ENCODE measurements around the gene WBP11. TPM values are rescaled to one million over a fixed set of nuclear protein-coding genes. Genes with fewer than 3 reads are reported as not detected.

The WBP11 gene
- total RNA-seq, 1 donor from 2014 or later, result 72.1 TPM

GRCh38 chr12:14769466-14769968 is 33.8 kb downstream of the WBP11 start:
- peaks cover 8% of the 10 kb centered on the region for H3K4me1 ChIP-seq (ENCODE audit: insufficient read depth, low read length)
- Mint-ChIP-seq H3K4me3 (ENCODE audit: unreplicated experiment) (peak overlapping the region; percentile 96), H3K27me3 (ENCODE audit: low read depth, unreplicated experiment) (no peaks in the 10 kb centered on the region), H3K27ac (ENCODE audit: unreplicated experiment) (peak overlapping the region; percentile 96), H3K36me3 (ENCODE audit: low read depth, unreplicated experiment) (peaks cover 18% of the 10 kb centered on the region), H3K9me3 (ENCODE audit: unreplicated experiment) (peaks cover 3% of the 10 kb centered on the region), H3K4me1 (ENCODE audit: low read depth, unreplicated experiment) (peaks cover 9% of the 10 kb centered on the region)
- no peaks in the 10 kb centered on the region for H3K9me3 ChIP-seq (ENCODE audit: insufficient read depth, low read depth, low read length)
- peaks cover 13% of the 10 kb centered on the region for H4K20me1 ChIP-seq (ENCODE audit: insufficient read depth, low read length)
- peak overlapping the region; percentile 81 for H3K4me3 ChIP-seq (ENCODE audit: insufficient read depth, low read depth, low read length)
- peaks cover 3% of the 10 kb centered on the region for H3K36me3 ChIP-seq (ENCODE audit: insufficient read depth, low read length)
- H3K4me2 ChIP-seq (ENCODE audit: low read length), result peak overlapping the region; percentile 88
- peaks cover 17% of the 10 kb centered on the region for H3K79me2 ChIP-seq (ENCODE audit: insufficient read depth, low read length)
- H3K27ac ChIP-seq (ENCODE audit: low read depth, low read length), result peak overlapping the region; percentile 84
- FAIRE-seq, result no peak
- peak overlapping the region; percentile 77 for H2AFZ ChIP-seq (ENCODE audit: low read depth, low read length)
- no peaks in the 10 kb centered on the region for H3K27me3 ChIP-seq (ENCODE audit: insufficient read depth, low read length)
- TF ChIP-seq EZH2 (IDR thresholded peaks at IDR 0.05; ENCODE audit: insufficient read depth, low read length) (no peak), CTCF (IDR thresholded peaks at IDR 0.05; ENCODE audit: insufficient read depth, low read depth, low read length) (no peak)
- peak overlapping the region; percentile 86 for H3K9ac ChIP-seq (ENCODE audit: low read length)
- peak; percentile 10 for DNase-seq (ENCODE audit: low read depth)

GRCh38 chr12:14768823-14769405 is 34.4 kb downstream of the WBP11 start:
- H3K4me2 ChIP-seq (ENCODE audit: low read length), result peak overlapping the region; percentile 88
- FAIRE-seq (no peak), DNase-seq (ENCODE audit: low read depth) (no peak)
- H3K27ac Mint-ChIP-seq (ENCODE audit: unreplicated experiment), result peak overlapping the region; percentile 96
- no peaks in the 10 kb centered on the region for H3K27me3 ChIP-seq (ENCODE audit: insufficient read depth, low read length)
- H2AFZ ChIP-seq (ENCODE audit: low read depth, low read length), result peak overlapping the region; percentile 77
- H3K27ac ChIP-seq (ENCODE audit: low read depth, low read length), result no peak overlapping the region
- peaks cover 8% of the 10 kb centered on the region for H3K4me1 ChIP-seq (ENCODE audit: insufficient read depth, low read length)
- peaks cover 3% of the 10 kb centered on the region for H3K36me3 ChIP-seq (ENCODE audit: insufficient read depth, low read length)
- peaks cover 9% of the 10 kb centered on the region for H3K4me1 Mint-ChIP-seq (ENCODE audit: low read depth, unreplicated experiment)
- H3K9me3 Mint-ChIP-seq (ENCODE audit: unreplicated experiment), result peaks cover 3% of the 10 kb centered on the region
- H3K79me2 ChIP-seq (ENCODE audit: insufficient read depth, low read length), result peaks cover 15% of the 10 kb centered on the region
- H3K4me3 Mint-ChIP-seq (ENCODE audit: unreplicated experiment), result peak overlapping the region; percentile 96
- TF ChIP-seq EZH2 (IDR thresholded peaks at IDR 0.05; ENCODE audit: insufficient read depth, low read length) (no peak), CTCF (IDR thresholded peaks at IDR 0.05; ENCODE audit: insufficient read depth, low read depth, low read length) (no peak)
- no peaks in the 10 kb centered on the region for H3K27me3 Mint-ChIP-seq (ENCODE audit: low read depth, unreplicated experiment)
- no peaks in the 10 kb centered on the region for H3K9me3 ChIP-seq (ENCODE audit: insufficient read depth, low read depth, low read length)
- H3K36me3 Mint-ChIP-seq (ENCODE audit: low read depth, unreplicated experiment), result peaks cover 18% of the 10 kb centered on the region
- peak overlapping the region; percentile 86 for H3K9ac ChIP-seq (ENCODE audit: low read length)
- peaks cover 13% of the 10 kb centered on the region for H4K20me1 ChIP-seq (ENCODE audit: insufficient read depth, low read length)
- peak overlapping the region; percentile 81 for H3K4me3 ChIP-seq (ENCODE audit: insufficient read depth, low read depth, low read length)

- Histone ChIP-seq H3K36me3 (ENCODE audit: insufficient read depth, low read length) (peaks cover 3% of the 10 kb centered on the region), H3K4me2 (ENCODE audit: low read length) (peak overlapping the region; percentile 12), H4K20me1 (ENCODE audit: insufficient read depth, low read length) (peaks cover 13% of the 10 kb centered on the region), H2AFZ (ENCODE audit: low read depth, low read length) (no peak overlapping the region), H3K79me2 (ENCODE audit: insufficient read depth, low read length) (peaks cover 15% of the 10 kb centered on the region), H3K9me3 (ENCODE audit: insufficient read depth, low read depth, low read length) (no peaks in the 10 kb centered on the region), H3K27ac (ENCODE audit: low read depth, low read length) (no peak overlapping the region), H3K4me1 (ENCODE audit: insufficient read depth, low read length) (peaks cover 8% of the 10 kb centered on the region), H3K4me3 (ENCODE audit: insufficient read depth, low read depth, low read length) (no peak overlapping the region), H3K9ac (ENCODE audit: low read length) (no peak overlapping the region), H3K27me3 (ENCODE audit: insufficient read depth, low read length) (no peaks in the 10 kb centered on the region)
- peaks cover 3% of the 10 kb centered on the region for H3K9me3 Mint-ChIP-seq (ENCODE audit: unreplicated experiment)
- no peaks in the 10 kb centered on the region for H3K27me3 Mint-ChIP-seq (ENCODE audit: low read depth, unreplicated experiment)
- DNase-seq (ENCODE audit: low read depth), result no peak
- peaks cover 19% of the 10 kb centered on the region for H3K36me3 Mint-ChIP-seq (ENCODE audit: low read depth, unreplicated experiment)
- H3K27ac Mint-ChIP-seq (ENCODE audit: unreplicated experiment), result no peak overlapping the region
- no peak for FAIRE-seq
- peak overlapping the region; percentile 96 for H3K4me3 Mint-ChIP-seq (ENCODE audit: unreplicated experiment)
- peaks cover 9% of the 10 kb centered on the region for H3K4me1 Mint-ChIP-seq (ENCODE audit: low read depth, unreplicated experiment)
- no peak for TF ChIP-seq EZH2 (IDR thresholded peaks at IDR 0.05; ENCODE audit: insufficient read depth, low read length)
- no peak for TF ChIP-seq CTCF (IDR thresholded peaks at IDR 0.05; ENCODE audit: insufficient read depth, low read depth, low read length)
Observed at GRCh38 chr12:14767617-14768016, 35.7 kb downstream of the WBP11 start.

All from astrocyte (in vitro differentiated cells and primary cell).